ENCODE measurements around the gene TKT. TPM values are rescaled to one million over a fixed set of nuclear protein-coding genes. Genes with fewer than 3 reads are reported as not detected.

The TKT gene
- total RNA-seq, 2 experiments from 2014 or later = 238 to 240 TPM

- no peak overlapping the region for H3K4me3 Mint-ChIP-seq
- POLR2A ChIA-PET = interaction anchor here (1.0 to 1.2 kb wide), 3 partner anchors 12 to 83 kb away, joined by 3 to 4 read pairs (median 3); no protein-coding TSS in a partner anchor
- peaks cover 23% of the 10 kb centered on the region for H3K4me1 Mint-ChIP-seq
Measured at GRCh38 chr3:53194210-53195065, 61.4 kb downstream of the TKT start.

GRCh38 chr3:53193466-53194209 is 62.2 kb downstream of the TKT start:
- Mint-ChIP-seq H3K9me3 (no peaks in the 10 kb centered on the region), H3K27ac (no peak overlapping the region), H3K36me3 (ENCODE audit: low read depth) (peaks cover 11% of the 10 kb centered on the region), H3K4me3 (no peak overlapping the region), H3K27me3 (no peaks in the 10 kb centered on the region), H3K4me1 (peaks cover 23% of the 10 kb centered on the region)
- CTCF ChIA-PET = interaction anchor here (0.9 to 3.2 kb wide), 6 partner anchors 59 to 84 kb away, joined by 3 to 52 read pairs (median 10); no protein-coding TSS in a partner anchor
- DNase-seq = no peak
- POLR2A ChIA-PET = interaction anchor here (1.0 kb wide), 1 partner anchor 30 kb away, joined by 3 read pairs; no protein-coding TSS in a partner anchor

More at GRCh38 chr3:53194210-53195065, 61.4 kb downstream of the TKT start:
- DNase-seq = no peak
- no peaks in the 10 kb centered on the region for H3K9me3 Mint-ChIP-seq
- H3K27me3 Mint-ChIP-seq = no peaks in the 10 kb centered on the region
- no peak overlapping the region for H3K27ac Mint-ChIP-seq
- peaks cover 9% of the 10 kb centered on the region for H3K36me3 Mint-ChIP-seq (ENCODE audit: low read depth)
- CTCF ChIA-PET = interaction anchor here (0.6 to 4.9 kb wide), 11 partner anchors 10 to 98 kb away, joined by 3 to 115 read pairs (median 10); partner anchors contain the start of genes PRKCD and RFT1

GRCh38 chr3:53192608-53193007 is 63.2 kb downstream of the TKT start:
- Mint-ChIP-seq H3K27me3 (no peaks in the 10 kb centered on the region), H3K9me3 (no peaks in the 10 kb centered on the region), H3K27ac (peak overlapping the region; percentile 68), H3K4me1 (peaks cover 23% of the 10 kb centered on the region), H3K36me3 (ENCODE audit: low read depth) (peaks cover 11% of the 10 kb centered on the region), H3K4me3 (no peak overlapping the region)
- ChIA-PET POLR2A (interaction anchor here (0.9 kb wide), 1 partner anchor 63 kb away, joined by 4 read pairs; no protein-coding TSS in a partner anchor), CTCF (interaction anchor here (0.7 to 2.6 kb wide), 6 partner anchors 58 to 83 kb away, joined by 3 to 14 read pairs (median 6); no protein-coding TSS in a partner anchor)
- DNase-seq = no peak

GRCh38 chr3:53191836-53192480 is 63.9 kb downstream of the TKT start:
- H3K4me1 Mint-ChIP-seq = peaks cover 21% of the 10 kb centered on the region
- no peak overlapping the region for H3K4me3 Mint-ChIP-seq
- DNase-seq = no peak
- POLR2A ChIA-PET = interaction anchor here (1.2 kb wide), 1 partner anchor 29 kb away, joined by 3 read pairs; no protein-coding TSS in a partner anchor
- CTCF ChIA-PET = interaction anchor here (0.8 to 2.6 kb wide), 5 partner anchors 10 to 82 kb away, joined by 3 to 14 read pairs (median 8); no protein-coding TSS in a partner anchor
- no peak overlapping the region for H3K27ac Mint-ChIP-seq
- H3K27me3 Mint-ChIP-seq = no peaks in the 10 kb centered on the region
- H3K36me3 Mint-ChIP-seq (ENCODE audit: low read depth) = peaks cover 11% of the 10 kb centered on the region
- no peaks in the 10 kb centered on the region for H3K9me3 Mint-ChIP-seq

GRCh38 chr3:53190659-53191058 is 65.2 kb downstream of the TKT start:
- Mint-ChIP-seq H3K27ac (no peak overlapping the region), H3K4me1 (peaks cover 15% of the 10 kb centered on the region), H3K4me3 (no peak overlapping the region), H3K36me3 (ENCODE audit: low read depth) (peaks cover 11% of the 10 kb centered on the region), H3K27me3 (no peaks in the 10 kb centered on the region), H3K9me3 (no peaks in the 10 kb centered on the region)
- ChIA-PET POLR2A (interaction anchor here (1.2 to 1.4 kb wide), 2 partner anchors 20 to 27 kb away, joined by 3 read pairs; no protein-coding TSS in a partner anchor), CTCF (interaction anchor here (1.2 to 2.6 kb wide), 3 partner anchors 8 to 81 kb away, joined by 3 to 14 read pairs (median 3); no protein-coding TSS in a partner anchor)
- no peak for DNase-seq

GRCh38 chr3:53189276-53189675 is 66.5 kb downstream of the TKT start:
- H3K9me3 Mint-ChIP-seq = no peaks in the 10 kb centered on the region
- ChIA-PET CTCF (no interaction called here), POLR2A (interaction anchor here (0.5 to 0.6 kb wide), 2 partner anchors 234 to 296 kb away, joined by 3 to 5 read pairs; no protein-coding TSS in a partner anchor)
- no peak for DNase-seq
- H3K4me3 Mint-ChIP-seq = no peak overlapping the region
- H3K27me3 Mint-ChIP-seq = no peaks in the 10 kb centered on the region
- no peak overlapping the region for H3K27ac Mint-ChIP-seq
- H3K4me1 Mint-ChIP-seq = peaks cover 14% of the 10 kb centered on the region
- peaks cover 17% of the 10 kb centered on the region for H3K36me3 Mint-ChIP-seq (ENCODE audit: low read depth)

GRCh38 chr3:53188720-53189119 is 67.1 kb downstream of the TKT start:
- Mint-ChIP-seq H3K27ac (no peak overlapping the region), H3K4me1 (peaks cover 14% of the 10 kb centered on the region), H3K27me3 (no peaks in the 10 kb centered on the region), H3K9me3 (no peaks in the 10 kb centered on the region), H3K36me3 (ENCODE audit: low read depth) (peaks cover 17% of the 10 kb centered on the region), H3K4me3 (no peak overlapping the region)
- no peak for DNase-seq
- ChIA-PET POLR2A (no interaction called here), CTCF (interaction anchor here (0.7 kb wide), 1 partner anchor 11 kb away, joined by 3 read pairs; no protein-coding TSS in a partner anchor)

GRCh38 chr3:53188136-53188685 is 67.6 kb downstream of the TKT start:
- Mint-ChIP-seq H3K27ac (no peak overlapping the region), H3K9me3 (no peaks in the 10 kb centered on the region), H3K27me3 (no peaks in the 10 kb centered on the region), H3K4me1 (peaks cover 12% of the 10 kb centered on the region), H3K36me3 (ENCODE audit: low read depth) (peaks cover 17% of the 10 kb centered on the region), H3K4me3 (no peak overlapping the region)
- DNase-seq = no peak
- ChIA-PET POLR2A (interaction anchor here (0.8 kb wide), 1 partner anchor 74 kb away, joined by 3 read pairs; no protein-coding TSS in a partner anchor), CTCF (interaction anchor here (0.7 kb wide), 1 partner anchor 11 kb away, joined by 3 read pairs; no protein-coding TSS in a partner anchor)

- H3K27ac Mint-ChIP-seq = no peak overlapping the region
- H3K36me3 Mint-ChIP-seq (ENCODE audit: low read depth) = peaks cover 17% of the 10 kb centered on the region
- H3K4me1 Mint-ChIP-seq = peaks cover 5% of the 10 kb centered on the region
- POLR2A ChIA-PET = interaction anchor here (0.8 kb wide), 1 partner anchor 73 kb away, joined by 3 read pairs; no protein-coding TSS in a partner anchor
- CTCF ChIA-PET = no interaction called here
- H3K4me3 Mint-ChIP-seq = no peak overlapping the region
- DNase-seq = no peak
- no peaks in the 10 kb centered on the region for H3K9me3 Mint-ChIP-seq
- no peaks in the 10 kb centered on the region for H3K27me3 Mint-ChIP-seq
Measured at GRCh38 chr3:53187430-53187829, 68.4 kb downstream of the TKT start.

GRCh38 chr3:53186726-53187125 is 69.1 kb downstream of the TKT start:
- Mint-ChIP-seq H3K9me3 (no peaks in the 10 kb centered on the region), H3K36me3 (ENCODE audit: low read depth) (peaks cover 14% of the 10 kb centered on the region), H3K27me3 (no peaks in the 10 kb centered on the region), H3K4me1 (peaks cover 5% of the 10 kb centered on the region), H3K27ac (no peak overlapping the region), H3K4me3 (no peak overlapping the region)
- CTCF ChIA-PET = no interaction called here
- no peak for DNase-seq
- POLR2A ChIA-PET = no interaction called here

- Mint-ChIP-seq H3K27ac (no peak overlapping the region), H3K9me3 (no peaks in the 10 kb centered on the region), H3K27me3 (no peaks in the 10 kb centered on the region), H3K36me3 (ENCODE audit: low read depth) (peaks cover 14% of the 10 kb centered on the region), H3K4me1 (peaks cover 5% of the 10 kb centered on the region), H3K4me3 (no peak overlapping the region)
- ChIA-PET POLR2A (no interaction called here), CTCF (interaction anchor here (0.6 kb wide), 1 partner anchor 52 kb away, joined by 3 read pairs; no protein-coding TSS in a partner anchor)
- DNase-seq = no peak
Measured at GRCh38 chr3:53185761-53186465, 69.9 kb downstream of the TKT start.

Data from activated CD4-positive, alpha-beta memory T cell treated with anti-CD3 and anti-CD28 coated beads, Interleukin-2, amount 10 ng/mL, durations not matched to agents 7 days and 5 days (primary cell).